Stomach smooth muscle (tissue), 2 donors: ENCODE measurements around the gene FAM131C.
A peak's percentile ranks its signal among the peaks of the same experiment; 100 is the strongest.

Source experiments
- H3K27ac ChIP-seq: one replicate; pipeline ENCODE4 v1.7.0; 2013; ENCODE audit warnings: mild to moderate bottlenecking, low read length, inconsistent platforms
- H3K27me3 ChIP-seq, 2 donors: one replicate each; pipeline ENCODE4 v1.7.0; 2013; ENCODE audit warnings: low read length in 2 of 2; ENCODE audit not compliant: insufficient read depth in 2 of 2, control insufficient read depth in 1 of 2
- H3K36me3 ChIP-seq, 2 donors: one replicate each; pipeline ENCODE4 v1.7.0; 2013; ENCODE audit warnings: low read length in 2 of 2; ENCODE audit not compliant: control insufficient read depth in 2 of 2, insufficient read depth in 2 of 2
- H3K4me1 ChIP-seq: one replicate; pipeline ENCODE4 v1.7.0; 2013; ENCODE audit warnings: low read length; ENCODE audit not compliant: control insufficient read depth, insufficient read depth
- H3K4me3 ChIP-seq, 2 donors: one replicate each; pipeline ENCODE4 v1.7.0; 2013; ENCODE audit warnings: low read length in 2 of 2
- H3K9ac ChIP-seq, 2 donors: one replicate each; pipeline ENCODE4 v1.7.0; 2013; ENCODE audit warnings: low read length in 2 of 2, mild to moderate bottlenecking in 1 of 2
- H3K9me3 ChIP-seq, 2 donors: one replicate each; pipeline ENCODE4 v1.7.0; 2013; ENCODE audit warnings: low read length in 2 of 2; ENCODE audit not compliant: control insufficient read depth in 2 of 2
- donor health status: healthy.
- donor health status: Pancreatic carcinoma.

The FAM131C gene

DNA sequence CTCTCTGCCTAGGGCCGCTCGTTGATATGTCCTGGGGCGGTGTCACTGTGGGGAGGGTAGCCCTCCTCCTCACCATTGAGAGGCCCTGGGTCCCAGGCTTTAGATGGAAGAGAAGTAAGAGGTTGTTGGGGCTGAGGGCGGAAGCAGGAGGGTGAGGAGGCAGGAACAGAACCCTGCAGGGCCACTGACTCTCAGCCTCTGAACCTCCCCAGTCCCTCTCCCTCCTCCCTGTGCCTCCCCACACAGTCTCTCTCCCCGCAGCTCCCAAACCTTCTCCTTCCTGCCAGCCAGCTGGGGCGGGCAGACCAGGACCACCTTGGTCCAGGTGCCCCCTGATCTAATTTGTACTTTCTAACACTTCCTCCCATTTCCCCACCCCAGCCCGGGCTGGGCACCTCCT lies 14.3 kb upstream of the FAM131C start:
- H3K36me3 ChIP-seq = no peaks in the 10 kb centered on the region
- H3K9me3 ChIP-seq = no peaks in the 10 kb centered on the region
- no peaks in the 10 kb centered on the region for H3K4me1 ChIP-seq
- H3K9ac ChIP-seq = no peak overlapping the region
- no peaks in the 10 kb centered on the region for H3K27me3 ChIP-seq
- H3K27ac ChIP-seq = no peak overlapping the region
- no peak overlapping the region for H3K4me3 ChIP-seq

- no peak overlapping the region for H3K4me3 ChIP-seq
- no peak overlapping the region for H3K27ac ChIP-seq
- no peaks in the 10 kb centered on the region for H3K27me3 ChIP-seq
- H3K4me1 ChIP-seq = no peaks in the 10 kb centered on the region
- H3K9ac ChIP-seq = no peak overlapping the region
- no peaks in the 10 kb centered on the region for H3K9me3 ChIP-seq
- no peaks in the 10 kb centered on the region for H3K36me3 ChIP-seq
These were observed 12.1 kb upstream of the FAM131C start for GRCh38 chr1:16085522-16085921.

DNA sequence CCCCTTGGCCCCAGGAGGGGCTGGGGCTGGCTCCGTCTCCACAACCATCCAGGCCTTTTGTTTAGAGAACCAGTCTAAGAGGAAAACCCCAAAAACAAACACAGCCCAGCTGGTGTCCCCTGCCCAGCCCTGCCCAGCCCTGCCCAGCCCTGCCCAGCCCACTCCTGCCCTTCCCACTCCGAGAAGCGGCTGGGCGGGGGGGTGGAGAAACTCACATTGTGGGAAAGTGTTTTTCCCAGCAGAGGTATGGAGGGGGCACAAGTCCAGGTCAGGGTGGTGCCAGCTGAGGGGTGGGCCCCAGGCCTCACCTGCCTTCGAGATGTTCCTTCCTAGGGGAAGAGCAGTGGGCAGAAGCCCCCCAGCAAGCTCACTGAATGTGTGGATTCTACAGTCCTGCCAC lies 10.0 kb upstream of the FAM131C start:
- Histone ChIP-seq H3K4me1 (peaks cover 7% of the 10 kb centered on the region), H3K4me3 (no peak overlapping the region), H3K27ac (no peak overlapping the region), H3K9ac (no peak overlapping the region), H3K9me3 (no peaks in the 10 kb centered on the region), H3K27me3 (no peaks in the 10 kb centered on the region), H3K36me3 (no peaks in the 10 kb centered on the region)

DNA sequence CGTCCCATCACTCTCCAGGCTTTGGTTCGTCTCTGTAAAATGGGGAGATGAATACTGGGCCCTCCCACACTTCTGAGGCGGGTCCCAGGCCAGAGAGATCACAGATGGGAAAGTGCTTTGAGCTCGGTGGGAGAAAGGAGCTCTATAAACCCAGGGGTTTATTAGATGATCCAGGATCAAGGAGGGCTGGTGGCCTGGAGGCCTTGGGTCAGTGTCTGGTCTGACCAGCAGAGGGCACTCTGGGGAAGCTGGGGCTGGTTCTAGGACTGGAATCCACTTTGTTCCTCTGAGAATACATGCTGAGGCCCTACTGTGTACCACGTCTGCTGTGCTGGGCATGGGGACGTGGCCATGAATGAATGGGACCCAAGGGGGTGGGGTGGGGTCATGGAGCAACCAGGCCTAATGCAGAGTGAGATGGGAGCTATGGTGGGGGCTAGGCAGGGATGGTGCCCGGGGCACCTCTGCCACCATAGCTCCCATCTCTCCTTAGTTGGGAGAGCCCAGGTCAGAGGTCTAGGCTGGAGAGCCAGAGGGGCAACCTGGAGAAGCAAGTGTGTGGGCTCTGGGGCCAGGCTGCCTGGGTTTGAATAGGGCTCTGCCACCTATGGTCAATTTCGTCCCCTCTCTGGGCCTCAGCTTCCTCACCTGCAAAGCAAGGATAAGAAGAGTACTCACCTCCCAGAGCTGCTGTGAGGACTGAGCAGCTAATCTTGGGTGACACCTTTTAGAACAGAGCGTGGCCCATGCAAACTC lies 9.0 kb upstream of the FAM131C start:
- Histone ChIP-seq H3K4me3 (no peak overlapping the region), H3K36me3 (no peaks in the 10 kb centered on the region), H3K27me3 (no peaks in the 10 kb centered on the region), H3K27ac (no peak overlapping the region), H3K4me1 (peaks cover 7% of the 10 kb centered on the region), H3K9ac (peak overlapping the region; percentile 0 to 36), H3K9me3 (no peaks in the 10 kb centered on the region)

DNA sequence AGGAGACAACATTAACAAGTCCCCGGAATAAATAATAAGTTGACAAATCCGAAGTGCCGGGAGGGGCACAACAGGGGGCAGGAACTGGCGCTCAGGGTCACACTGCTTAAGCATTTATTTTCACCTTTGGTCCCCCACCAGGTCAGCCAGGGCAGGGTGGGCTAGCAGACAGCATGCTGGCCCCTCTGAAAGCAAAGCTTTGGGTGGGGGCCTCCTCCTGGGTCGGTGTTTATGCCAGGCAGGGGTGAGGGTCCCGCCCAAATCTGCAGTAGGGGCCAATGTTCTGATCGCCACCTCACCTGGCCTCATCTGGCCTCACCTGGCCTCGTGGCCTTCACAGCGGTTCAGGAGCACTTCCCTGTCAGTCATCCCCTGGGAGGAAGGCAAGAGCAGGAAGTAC lies 8.2 kb upstream of the FAM131C start:
- H3K9me3 ChIP-seq = no peaks in the 10 kb centered on the region
- no peaks in the 10 kb centered on the region for H3K36me3 ChIP-seq
- H3K4me1 ChIP-seq = peaks cover 7% of the 10 kb centered on the region
- H3K27ac ChIP-seq = no peak overlapping the region
- H3K27me3 ChIP-seq = no peaks in the 10 kb centered on the region
- no peak overlapping the region for H3K9ac ChIP-seq
- no peak overlapping the region for H3K4me3 ChIP-seq

GRCh38 chr1:16080422-16081150 lies 7.1 kb upstream of the FAM131C start:
- Histone ChIP-seq H3K4me1 (peaks cover 7% of the 10 kb centered on the region), H3K27ac (no peak overlapping the region), H3K9me3 (no peaks in the 10 kb centered on the region), H3K36me3 (no peaks in the 10 kb centered on the region), H3K9ac (no peak overlapping the region), H3K4me3 (no peak overlapping the region), H3K27me3 (no peaks in the 10 kb centered on the region)

DNA sequence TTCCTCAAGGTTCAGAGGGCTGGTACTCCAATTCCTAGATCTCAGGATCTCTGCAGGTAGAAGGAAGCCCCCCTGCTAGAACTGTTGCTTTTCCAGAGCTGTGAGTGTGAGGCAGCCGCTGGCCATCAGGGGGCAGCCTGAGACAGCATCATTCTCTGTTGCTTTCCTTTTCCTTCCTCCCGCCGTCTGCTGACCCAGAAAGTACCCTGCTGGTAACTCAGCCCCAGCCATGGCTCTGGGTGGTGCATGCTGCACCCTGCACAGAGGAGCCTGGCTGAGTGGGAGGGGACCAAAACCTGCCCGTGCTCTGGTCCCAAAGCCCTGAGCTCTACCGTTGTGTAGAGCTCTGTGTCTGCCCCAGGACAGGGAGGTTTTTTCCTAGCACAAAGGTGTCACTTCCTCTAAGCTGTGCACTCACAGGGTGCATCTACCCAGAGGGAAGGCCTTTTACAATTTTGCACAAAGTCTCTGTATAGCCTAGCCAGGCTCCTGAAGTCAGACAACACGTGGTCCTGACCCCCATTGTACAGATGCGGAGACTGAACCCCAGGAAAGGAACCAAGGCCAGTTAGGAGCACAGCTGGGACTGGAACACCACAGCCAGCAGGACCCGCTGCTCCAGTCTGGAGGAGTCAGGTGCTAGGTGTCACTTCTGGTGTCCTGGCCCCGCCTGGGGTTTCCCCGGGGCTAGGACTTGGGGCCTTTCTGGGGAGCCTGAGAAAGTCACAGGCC lies 5.6 kb upstream of the FAM131C start:
- peak overlapping the region in 1 of 2 donors; percentile 22 for H3K4me3 ChIP-seq
- H3K27ac ChIP-seq = no peak overlapping the region
- no peaks in the 10 kb centered on the region for H3K36me3 ChIP-seq
- H3K9me3 ChIP-seq = no peaks in the 10 kb centered on the region
- H3K27me3 ChIP-seq = peaks cover 1 to 6% of the 10 kb centered on the region in 2 donors
- H3K4me1 ChIP-seq = peaks cover 14% of the 10 kb centered on the region
- no peak overlapping the region for H3K9ac ChIP-seq

GRCh38 chr1:16077406-16078245 lies 4.2 kb upstream of the FAM131C start:
- H3K27me3 ChIP-seq = peaks cover 8 to 17% of the 10 kb centered on the region in 2 donors
- no peak overlapping the region for H3K9ac ChIP-seq
- H3K27ac ChIP-seq = no peak overlapping the region
- no peaks in the 10 kb centered on the region for H3K36me3 ChIP-seq
- H3K4me1 ChIP-seq = peaks cover 26% of the 10 kb centered on the region
- H3K4me3 ChIP-seq = no peak overlapping the region
- no peaks in the 10 kb centered on the region for H3K9me3 ChIP-seq

DNA sequence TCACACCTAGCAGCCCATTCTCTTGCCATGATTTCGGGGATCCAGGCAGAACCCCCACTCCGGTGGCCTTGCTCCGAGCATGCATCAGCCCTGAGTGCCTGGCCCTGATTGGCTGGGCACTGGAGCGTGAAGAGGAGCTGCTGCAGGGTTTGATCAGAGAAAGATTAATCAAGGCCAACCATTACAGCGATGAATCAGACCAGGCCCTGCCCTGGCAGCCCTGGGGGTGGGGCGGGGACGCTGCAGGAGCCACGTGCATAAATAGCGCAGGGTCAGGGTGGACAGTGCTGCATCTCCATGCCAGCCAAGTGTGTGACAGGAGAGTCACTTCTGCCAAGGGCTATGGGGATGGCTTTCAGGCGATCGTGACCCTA lies 3.4 kb upstream of the FAM131C start:
- Histone ChIP-seq H3K9me3 (no peaks in the 10 kb centered on the region), H3K27me3 (peaks cover 8 to 22% of the 10 kb centered on the region in 2 donors), H3K27ac (no peak overlapping the region), H3K36me3 (no peaks in the 10 kb centered on the region), H3K4me3 (no peak overlapping the region), H3K9ac (no peak overlapping the region), H3K4me1 (peaks cover 26% of the 10 kb centered on the region)
